HepG2 (cell line): Measurements from ENCODE around the gene POLR2J3.
"Not testable (repeated sequence)": the region's sequence is repeated elsewhere in the genome, so short reads cannot be mapped to it uniquely, and the experiment has no call there.

ENCODE experiments used
- FOXM1 ChIP-seq: sonication (generic); formaldehyde crosslinking; IDR thresholded peaks from 2 replicates; pipeline ENCODE4 v1.5.0; 2020; ENCODE audit warnings: missing genetic modification reagents
- GTF2F1 ChIP-seq: fragments of 150-350 bp; IDR thresholded peaks from 2 replicates; pipeline ENCODE4 v1.6.1; 2014; ENCODE audit warnings: low read length
- MLXIP ChIP-seq: sonication (generic); formaldehyde crosslinking; IDR thresholded peaks from 2 replicates; pipeline ENCODE4 v1.9.0; 2021; ENCODE audit warnings: missing genetic modification reagents, borderline replicate concordance
- POLR2A ChIP-seq, 2 experiments: IDR thresholded peaks; 2 replicates each; pipeline ENCODE4 v1.6.1; 2011; ENCODE audit warnings: low read depth in 2 of 2, low read length in 2 of 2, mild to moderate bottlenecking in 1 of 2, moderate library complexity in 1 of 2; ENCODE audit not compliant: insufficient read depth in 1 of 2
- ZBTB7B ChIP-seq: sonication (generic); formaldehyde crosslinking; IDR thresholded peaks from 2 replicates; pipeline ENCODE4 v1.4.0; 2020; ENCODE audit warnings: missing genetic modification reagents
- ZNF652 ChIP-seq: IDR thresholded peaks from 2 replicates; pipeline ENCODE4 v1.6.1; 2016; ENCODE audit warnings: low read depth, borderline replicate concordance
- ZNF83 ChIP-seq: sonication (generic); formaldehyde crosslinking; IDR thresholded peaks from 2 replicates; pipeline ENCODE4 v1.4.0; 2020; ENCODE audit warnings: missing genetic modification reagents, mild to moderate bottlenecking, borderline replicate concordance
- ZNF883 ChIP-seq: sonication (generic); formaldehyde crosslinking; IDR thresholded peaks from 2 replicates; pipeline ENCODE4 v1.5.1; 2020; ENCODE audit warnings: mild to moderate bottlenecking, missing genetic modification reagents; ENCODE audit errors: not compliant biosample characterization
- TF ChIP-seq, protein P1 (sequence below): sonication (generic); formaldehyde crosslinking; IDR thresholded peaks from 2 replicates; pipeline ENCODE4 v1.4.0; 2020; ENCODE audit warnings: mild to moderate bottlenecking, missing genetic modification reagents

DNA sequence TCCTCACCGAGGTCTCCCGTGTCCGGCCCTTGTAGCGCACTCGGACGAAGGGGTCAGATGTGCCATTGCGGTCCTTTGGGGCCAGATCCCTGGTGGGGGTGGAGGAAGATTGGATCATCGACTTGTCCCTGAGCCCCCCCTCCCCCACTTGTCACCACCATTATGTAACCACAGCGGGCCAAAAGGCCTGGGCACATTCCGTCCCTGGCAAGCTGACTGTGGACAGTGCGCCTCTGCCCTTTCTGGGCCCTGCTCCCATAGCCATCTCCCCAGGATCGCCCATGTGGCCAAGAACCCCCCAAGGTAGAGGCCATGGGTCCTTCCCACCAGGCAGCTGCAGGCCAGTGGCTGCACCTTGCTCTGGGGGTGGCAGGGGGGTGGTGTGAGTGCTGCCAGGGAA is 29.9 kb upstream of the POLR2J3 start:
- TF ChIP-seq ZNF883 (CRISPR knock-in tag); POLR2A (IDR thresholded peaks at IDR 0.05; ENCODE audit: insufficient read depth in 1 of 2, low read depth in 2 of 2, low read length in 2 of 2); ZNF83 (CRISPR knock-in tag); ZBTB7B (CRISPR knock-in tag); MLXIP; ZNF652; GTF2F1; FOXM1 (CRISPR knock-in tag): not testable (repeated sequence)
- TF ChIP-seq, protein P1, sequence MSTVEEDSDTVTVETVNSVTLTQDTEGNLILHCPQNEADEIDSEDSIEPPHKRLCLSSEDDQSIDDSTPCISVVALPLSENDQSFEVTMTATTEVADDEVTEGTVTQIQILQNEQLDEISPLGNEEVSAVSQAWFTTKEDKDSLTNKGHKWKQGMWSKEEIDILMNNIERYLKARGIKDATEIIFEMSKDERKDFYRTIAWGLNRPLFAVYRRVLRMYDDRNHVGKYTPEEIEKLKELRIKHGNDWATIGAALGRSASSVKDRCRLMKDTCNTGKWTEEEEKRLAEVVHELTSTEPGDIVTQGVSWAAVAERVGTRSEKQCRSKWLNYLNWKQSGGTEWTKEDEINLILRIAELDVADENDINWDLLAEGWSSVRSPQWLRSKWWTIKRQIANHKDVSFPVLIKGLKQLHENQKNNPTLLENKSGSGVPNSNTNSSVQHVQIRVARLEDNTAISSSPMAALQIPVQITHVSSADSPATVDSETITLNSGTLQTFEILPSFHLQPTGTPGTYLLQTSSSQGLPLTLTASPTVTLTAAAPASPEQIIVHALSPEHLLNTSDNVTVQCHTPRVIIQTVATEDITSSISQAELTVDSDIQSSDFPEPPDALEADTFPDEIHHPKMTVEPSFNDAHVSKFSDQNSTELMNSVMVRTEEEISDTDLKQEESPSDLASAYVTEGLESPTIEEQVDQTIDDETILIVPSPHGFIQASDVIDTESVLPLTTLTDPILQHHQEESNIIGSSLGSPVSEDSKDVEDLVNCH (CRISPR knock-in tag) = not testable (repeated sequence)
